Lower leg skin (tissue), 3 donors: Measurements from ENCODE around the gene DAP.

Experiments used
- POLR2A ChIP-seq, 2 donors: fragments of 450-650 bp; IDR thresholded peaks; one replicate each; pipeline ENCODE4 v1.6.1; 2016 to 2017; ENCODE audit warnings: antibody characterized with exemption in 2 of 2, mild to moderate bottlenecking in 1 of 2, moderate library complexity in 1 of 2
- TF ChIP-seq, protein P1 (sequence below), 3 donors: fragments of 450-650 bp; IDR thresholded peaks; one replicate each; pipeline ENCODE4 v1.5.1; 2016; ENCODE audit warnings: antibody characterized with exemption in 3 of 3, mild to moderate bottlenecking in 3 of 3, moderate library complexity in 2 of 3

DNA sequence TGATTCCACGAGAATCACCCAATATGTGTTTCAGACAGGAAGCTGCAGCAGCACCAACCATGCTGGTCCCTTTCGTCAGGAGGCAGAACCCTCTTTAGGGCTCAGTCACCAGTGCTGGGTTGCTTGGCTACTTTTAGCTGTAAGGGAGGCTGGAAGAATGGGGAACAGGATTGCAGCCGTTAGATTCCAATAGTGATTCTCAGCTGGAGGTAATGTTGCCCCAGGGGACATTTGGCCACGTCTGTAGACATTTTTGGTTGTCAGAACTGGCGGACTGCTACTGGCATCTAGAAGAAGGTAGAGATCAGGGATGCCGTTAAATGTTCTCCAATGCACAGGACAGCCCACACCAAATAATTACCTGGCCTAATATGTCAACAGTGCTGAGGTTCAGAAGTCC is 115.4 kb downstream of the DAP start:
- TF ChIP-seq, protein P1, sequence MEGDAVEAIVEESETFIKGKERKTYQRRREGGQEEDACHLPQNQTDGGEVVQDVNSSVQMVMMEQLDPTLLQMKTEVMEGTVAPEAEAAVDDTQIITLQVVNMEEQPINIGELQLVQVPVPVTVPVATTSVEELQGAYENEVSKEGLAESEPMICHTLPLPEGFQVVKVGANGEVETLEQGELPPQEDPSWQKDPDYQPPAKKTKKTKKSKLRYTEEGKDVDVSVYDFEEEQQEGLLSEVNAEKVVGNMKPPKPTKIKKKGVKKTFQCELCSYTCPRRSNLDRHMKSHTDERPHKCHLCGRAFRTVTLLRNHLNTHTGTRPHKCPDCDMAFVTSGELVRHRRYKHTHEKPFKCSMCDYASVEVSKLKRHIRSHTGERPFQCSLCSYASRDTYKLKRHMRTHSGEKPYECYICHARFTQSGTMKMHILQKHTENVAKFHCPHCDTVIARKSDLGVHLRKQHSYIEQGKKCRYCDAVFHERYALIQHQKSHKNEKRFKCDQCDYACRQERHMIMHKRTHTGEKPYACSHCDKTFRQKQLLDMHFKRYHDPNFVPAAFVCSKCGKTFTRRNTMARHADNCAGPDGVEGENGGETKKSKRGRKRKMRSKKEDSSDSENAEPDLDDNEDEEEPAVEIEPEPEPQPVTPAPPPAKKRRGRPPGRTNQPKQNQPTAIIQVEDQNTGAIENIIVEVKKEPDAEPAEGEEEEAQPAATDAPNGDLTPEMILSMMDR (IDR thresholded peaks at IDR 0.05): no peak
- TF ChIP-seq POLR2A (IDR thresholded peaks at IDR 0.05): no peak
